Mucosa of descending colon (tissue), 3 donors: ENCODE data around the gene RBM46. TPM values are rescaled to one million over a fixed set of nuclear protein-coding genes. Genes with fewer than 3 reads are reported as not detected.

Experiments
- ATAC-seq: fragments of 200-7000 bp; cut with Tn5 transposase; one replicate; pipeline ENCODE4 v1.9.1; 2020; ENCODE audit warnings: mild to moderate bottlenecking, moderate library complexity
- DNase-seq, 3 donors: peaks; one replicate each; pipeline ENCODE4 v3.0.0-alpha.2; 2020
- H3K36me3 ChIP-seq: fragments of 200-600 bp; one replicate; pipeline ENCODE4 v1.8.0; 2021; ENCODE audit warnings: low read depth, mild to moderate bottlenecking
- H3K4me1 ChIP-seq: fragments of 200-600 bp; one replicate; pipeline ENCODE4 v1.8.0; 2021; ENCODE audit warnings: low read depth, mild to moderate bottlenecking
- H3K4me3 ChIP-seq: fragments of 200-600 bp; one replicate; pipeline ENCODE4 v1.8.0; 2021; ENCODE audit warnings: mild to moderate bottlenecking
- H3K9me3 ChIP-seq: fragments of 200-600 bp; one replicate; pipeline ENCODE4 v1.8.0; 2021; ENCODE audit warnings: mild to moderate bottlenecking
- CTCF ChIP-seq: fragments of 200-600 bp; IDR thresholded peaks from one replicate; pipeline ENCODE4 v1.8.0; 2022; ENCODE audit warnings: antibody characterized with exemption, mild to moderate bottlenecking
- intact Hi-C, 2 donors: fragments of 100-400 bp; cut with DNase I in 1 of 2; cut with micrococcal nuclease in 1 of 2; formaldehyde crosslinking; loops; one replicate each; pipeline versions ENCODE4 v1.11.0 to v1.11.1; 2022; cut with DNase I, micrococcal nuclease
- long read RNA-seq, 2 donors: library from polyadenylated mRNA; unstranded; transcript quantifications; one replicate each; pipeline ENCODE4 v2.0.0, GENCODE V29; 2019 to 2021
- total RNA-seq, 3 donors: library from RNA; stranded (reverse); fragmentation: NEBNext Ultra II Directional in 2 of 3; extraction: Animal tissue kit (Norgen Biotek cat#: 25700) in 2 of 3; gene quantifications; one replicate each; pipeline versions ENCODE4 v1.2.1 to v1.2.4, GENCODE V29; 2021 to 2023
- donor health status: DM: no; HTN: no; CAD: no; lungs with moderate emphysema.
- donor health status: DM: no; HTN: no; CAD: no.
- donor health status: DM: no; HTN: yes; CAD: no.

Gene RBM46
- total RNA-seq, result not detected
- long read RNA-seq, donor 1, result 0 reads
- long read RNA-seq, donor 2, result 0 reads

- no peak for TF ChIP-seq CTCF
- Histone ChIP-seq H3K4me1 (no peaks in the 10 kb centered on the region), H3K4me3 (no peak within 1 kb of the TSS), H3K36me3 (no peaks in the 10 kb centered on the region), H3K9me3 (no peaks in the 10 kb centered on the region)
- intact Hi-C loops, result no loop called here
- ATAC-seq (no peak), DNase-seq (peak in 1 of 3 donors; percentile 44)
These were observed at the start of gene RBM46 for GRCh38 chr4:154781126-154781982. TSS of gene RBM46 (plus strand) at chr4:154781272. CDS start at chr4:154796753, 15,481 bp downstream.

- Histone ChIP-seq H3K36me3 (no peaks in the 10 kb centered on the region), H3K4me1 (no peaks in the 10 kb centered on the region), H3K9me3 (no peaks in the 10 kb centered on the region), H3K4me3 (no peak overlapping the region)
- intact Hi-C loops, result no loop called here
- DNase-seq (no peak), ATAC-seq (no peak)
- TF ChIP-seq CTCF, result no peak
These were observed 49.3 kb upstream of the RBM46 start for GRCh38 chr4:154731756-154732155.

- Histone ChIP-seq H3K4me1 (no peaks in the 10 kb centered on the region), H3K36me3 (no peaks in the 10 kb centered on the region), H3K9me3 (no peaks in the 10 kb centered on the region), H3K4me3 (no peak overlapping the region)
- intact Hi-C loops, result no loop called here
- TF ChIP-seq CTCF, result no peak
- ATAC-seq, result no peak
- DNase-seq, result no peak
These were observed 48.4 kb upstream of the RBM46 start for GRCh38 chr4:154732669-154733068.

GRCh38 chr4:154736770-154737169 is 44.3 kb upstream of the RBM46 start:
- ATAC-seq, result no peak
- H3K9me3 ChIP-seq, result no peaks in the 10 kb centered on the region
- no peaks in the 10 kb centered on the region for H3K36me3 ChIP-seq
- TF ChIP-seq CTCF, result no peak
- DNase-seq, result no peak
- H3K4me3 ChIP-seq, result no peak overlapping the region
- intact Hi-C loops, result no loop called here
- no peaks in the 10 kb centered on the region for H3K4me1 ChIP-seq

- Histone ChIP-seq H3K36me3 (no peaks in the 10 kb centered on the region), H3K9me3 (no peaks in the 10 kb centered on the region), H3K4me3 (no peak overlapping the region), H3K4me1 (peaks cover 8% of the 10 kb centered on the region)
- no peak for DNase-seq
- TF ChIP-seq CTCF, result no peak
- intact Hi-C loops, result no loop called here
- no peak for ATAC-seq
These were observed 42.6 kb upstream of the RBM46 start for GRCh38 chr4:154738426-154738825.
